C4-2B (cell line): ENCODE results near the gene CACNA1H.

Experiments used
- ZFX ChIP-seq: fragments of 450-650 bp; IDR thresholded peaks from 2 replicates; pipeline ENCODE4 v1.6.1; 2017
- TF ChIP-seq, protein P1 (sequence below): fragments of 450-650 bp; conservative IDR thresholded peaks from 2 replicates; pipeline ENCODE4 v1.5.1; 2017; ENCODE audit warnings: mild to moderate bottlenecking

DNA sequence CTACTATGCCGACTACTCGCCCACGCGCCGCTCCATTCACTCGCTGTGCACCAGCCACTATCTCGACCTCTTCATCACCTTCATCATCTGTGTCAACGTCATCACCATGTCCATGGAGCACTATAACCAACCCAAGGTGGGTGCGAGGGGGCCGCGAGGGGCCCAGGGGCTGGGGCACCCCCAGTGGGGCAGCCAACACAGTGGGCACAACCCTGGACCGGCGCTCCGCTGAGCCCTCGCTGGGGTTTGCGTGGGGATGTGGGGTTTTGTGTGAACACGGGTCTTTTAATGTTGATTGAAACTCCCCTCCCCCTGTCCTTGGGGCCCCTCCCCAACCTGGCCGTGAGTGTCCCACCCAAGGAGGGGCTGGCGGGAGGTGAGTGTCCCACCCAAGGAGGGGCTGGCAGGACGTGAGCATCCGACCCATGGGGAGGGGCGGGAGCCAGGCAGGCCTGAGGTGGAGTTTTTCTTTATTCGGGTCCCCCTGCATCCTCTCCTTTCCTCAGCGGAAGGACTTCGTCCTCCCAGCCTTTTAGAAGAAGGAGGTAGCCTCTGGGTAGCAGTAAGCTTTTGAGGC lies 61.0 kb downstream of the CACNA1H start:
- TF ChIP-seq, protein P1, sequence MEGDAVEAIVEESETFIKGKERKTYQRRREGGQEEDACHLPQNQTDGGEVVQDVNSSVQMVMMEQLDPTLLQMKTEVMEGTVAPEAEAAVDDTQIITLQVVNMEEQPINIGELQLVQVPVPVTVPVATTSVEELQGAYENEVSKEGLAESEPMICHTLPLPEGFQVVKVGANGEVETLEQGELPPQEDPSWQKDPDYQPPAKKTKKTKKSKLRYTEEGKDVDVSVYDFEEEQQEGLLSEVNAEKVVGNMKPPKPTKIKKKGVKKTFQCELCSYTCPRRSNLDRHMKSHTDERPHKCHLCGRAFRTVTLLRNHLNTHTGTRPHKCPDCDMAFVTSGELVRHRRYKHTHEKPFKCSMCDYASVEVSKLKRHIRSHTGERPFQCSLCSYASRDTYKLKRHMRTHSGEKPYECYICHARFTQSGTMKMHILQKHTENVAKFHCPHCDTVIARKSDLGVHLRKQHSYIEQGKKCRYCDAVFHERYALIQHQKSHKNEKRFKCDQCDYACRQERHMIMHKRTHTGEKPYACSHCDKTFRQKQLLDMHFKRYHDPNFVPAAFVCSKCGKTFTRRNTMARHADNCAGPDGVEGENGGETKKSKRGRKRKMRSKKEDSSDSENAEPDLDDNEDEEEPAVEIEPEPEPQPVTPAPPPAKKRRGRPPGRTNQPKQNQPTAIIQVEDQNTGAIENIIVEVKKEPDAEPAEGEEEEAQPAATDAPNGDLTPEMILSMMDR, result no peak
- no peak for TF ChIP-seq ZFX
